IMR-90 (cell line): ENCODE data around the gene ZNF202. TPM values are rescaled to one million over a fixed set of nuclear protein-coding genes. Genes with fewer than 3 reads are reported as not detected.
A peak's percentile ranks its signal among the peaks of the same experiment; 100 is the strongest.

Experiments
- ATAC-seq: fragments of 200-7000 bp; cut with Tn5 transposase; 2 replicates; pipeline ENCODE4 v1.9.1; 2020; ENCODE audit warnings: low read depth, mild to moderate bottlenecking, moderate library complexity
- BruUV-seq: library from RNA; stranded (reverse); fragments of 400-500 nt; replicated peaks from 2 replicates; lab custom pipeline; 2021; lab: Mats Ljungman, UMichigan
- CTCF ChIA-PET: fragments of 300-600 bp; formaldehyde crosslinking; extraction: SDS; loops from one replicate; lab custom pipeline; 2021; ENCODE audit warnings: antibody characterized with exemption; lab: Yijun Ruan, JAX
- POLR2A ChIA-PET: fragments of 300-600 bp; sonication (Branson Sonifier 250); formaldehyde crosslinking; loops from one replicate; lab custom pipeline; 2022; ENCODE audit warnings: antibody characterized with exemption; ENCODE audit not compliant: unreplicated experiment; lab: Charles Lee
- DNase-seq: peaks from one replicate; pipeline ENCODE4 v3.0.0; 2013
- H2AFZ ChIP-seq: replicated peaks from 2 replicates; pipeline ENCODE3; 2013; ENCODE audit warnings: low read length, mild to moderate bottlenecking; ENCODE audit not compliant: poor library complexity
- H2AK5ac ChIP-seq: 2 replicates; pipeline ENCODE4 v1.6.1; 2013; ENCODE audit warnings: low read depth, low read length, inconsistent platforms
- H2AK9ac ChIP-seq: replicated peaks from 2 replicates; pipeline ENCODE3; 2013; ENCODE audit warnings: mild to moderate bottlenecking, low read depth, low read length, moderate library complexity; ENCODE audit not compliant: poor library complexity
- H2BK120ac ChIP-seq: 2 replicates; pipeline ENCODE4 v1.6.1; 2013; ENCODE audit warnings: low read depth, low read length, inconsistent platforms
- H2BK15ac ChIP-seq: 3 replicates; pipeline ENCODE4 v1.6.1; 2013; ENCODE audit warnings: low read depth, low read length, inconsistent platforms
- H2BK20ac ChIP-seq: 2 replicates; pipeline ENCODE4 v1.6.1; 2013; ENCODE audit warnings: low read depth, mild to moderate bottlenecking, inconsistent platforms, low read length, moderate library complexity
- H2BK5ac ChIP-seq: 2 replicates; pipeline ENCODE4 v1.6.1; 2013; ENCODE audit warnings: mild to moderate bottlenecking, low read depth, low read length, inconsistent platforms; ENCODE audit not compliant: poor library complexity, severe bottlenecking
- H3K14ac ChIP-seq: replicated peaks from 2 replicates; pipeline ENCODE4 v1.6.1; 2013; ENCODE audit warnings: low read depth, low read length, inconsistent platforms
- H3K18ac ChIP-seq: 2 replicates; pipeline ENCODE4 v1.6.1; 2013; ENCODE audit warnings: low read depth, low read length, control low read depth
- H3K23ac ChIP-seq: 2 replicates; pipeline ENCODE4 v1.6.1; 2013; ENCODE audit warnings: low read depth, low read length, inconsistent platforms
- H3K27ac ChIP-seq: 2 replicates; pipeline ENCODE4 v1.5.1; 2013; ENCODE audit warnings: mild to moderate bottlenecking, control low read depth, low read length; ENCODE audit not compliant: insufficient read depth
- H3K27me3 ChIP-seq: 2 replicates; pipeline ENCODE4 v1.6.1; 2013; ENCODE audit warnings: low read length; ENCODE audit not compliant: control insufficient read depth, insufficient read depth
- H3K36me3 ChIP-seq: 2 replicates; pipeline ENCODE4 v1.6.1; 2013; ENCODE audit warnings: low read length, mixed read lengths; ENCODE audit not compliant: control insufficient read depth, insufficient read depth
- H3K4ac ChIP-seq: 2 replicates; pipeline ENCODE4 v1.6.1; 2013; ENCODE audit warnings: low read depth, low read length, inconsistent platforms
- H3K4me1 ChIP-seq: 2 replicates; pipeline ENCODE4 v1.6.1; 2013; ENCODE audit warnings: low read length, mixed read lengths; ENCODE audit not compliant: control insufficient read depth, insufficient read depth
- H3K4me2 ChIP-seq: 2 replicates; pipeline ENCODE4 v1.6.1; 2013; ENCODE audit warnings: low read depth, mild to moderate bottlenecking, control low read depth, low read length, moderate library complexity
- H3K4me3 ChIP-seq: 2 replicates; pipeline ENCODE4 v1.5.1; 2013; ENCODE audit warnings: low read depth, mild to moderate bottlenecking, control low read depth, low read length, moderate library complexity; ENCODE audit not compliant: insufficient read depth
- H3K56ac ChIP-seq: 2 replicates; pipeline ENCODE4 v1.6.1; 2013; ENCODE audit warnings: low read length, inconsistent platforms; ENCODE audit not compliant: insufficient read depth; ENCODE audit errors: extremely low read depth
- H3K79me1 ChIP-seq, 2 experiments: 2 replicates each; pipeline ENCODE4 v1.6.1; 2013; ENCODE audit warnings: low read length in 2 of 2, inconsistent platforms in 1 of 2, low read depth in 1 of 2
- H3K9ac ChIP-seq: 2 replicates; pipeline ENCODE4 v1.6.1; 2013; ENCODE audit warnings: low read depth, low read length, control low read depth
- H3K9me1 ChIP-seq: 2 replicates; pipeline ENCODE4 v1.6.1; 2013; ENCODE audit warnings: low read length, inconsistent platforms; ENCODE audit not compliant: insufficient read depth
- H3K9me3 ChIP-seq: 2 replicates; pipeline ENCODE4 v1.6.1; 2013; ENCODE audit warnings: low read length; ENCODE audit not compliant: control insufficient read depth, insufficient read depth
- H4K20me1 ChIP-seq: 2 replicates; pipeline ENCODE4 v1.6.1; 2013; ENCODE audit warnings: low read length, inconsistent platforms; ENCODE audit not compliant: insufficient read depth
- H4K5ac ChIP-seq: 2 replicates; pipeline ENCODE4 v1.6.1; 2013; ENCODE audit warnings: mild to moderate bottlenecking, low read depth, low read length, control low read depth
- H4K8ac ChIP-seq, 2 experiments: 2 replicates each; pipeline ENCODE4 v1.6.1; 2013; ENCODE audit warnings: low read depth in 2 of 2, low read length in 2 of 2, control low read depth in 1 of 2, inconsistent platforms in 1 of 2
- H4K91ac ChIP-seq: 2 replicates; pipeline ENCODE4 v1.6.1; 2013; ENCODE audit warnings: low read depth, low read length, inconsistent platforms; ENCODE audit not compliant: insufficient read depth
- CEBPB ChIP-seq: IDR thresholded peaks from 2 replicates; pipeline ENCODE4 v1.6.1; 2012; ENCODE audit warnings: low read depth, low read length, improper control_type of control experiment
- ELK1 ChIP-seq: fragments of 150-350 bp; IDR thresholded peaks from 2 replicates; pipeline ENCODE4 v1.6.1; 2016; ENCODE audit warnings: low read depth, mild to moderate bottlenecking, low read length, moderate library complexity, borderline replicate concordance
- WGBS, 2 experiments: methylation state at CpG; one replicate each; pipeline versions ENCODE4 v1.1.5 to v1.1.7; 2013; ENCODE audit warnings: missing lambda C conversion rate in 2 of 2; ENCODE audit not compliant: insufficient read length in 1 of 2; ENCODE audit errors: extremely low coverage in 2 of 2; 5-methylcytosine and 5-hydroxymethylcytosine counted together
- dilution Hi-C: fragments of 300-500 bp; cut with HindIII; formaldehyde crosslinking; loops from one replicate; pipeline ENCODE4 v1.14.3; 2018; ENCODE audit warnings: low sequenced_read_pairs; ENCODE audit not compliant: unreplicated experiment
- in situ Hi-C: fragments of 300-500 bp; cut with MboI; formaldehyde crosslinking; loops from 3 replicates; pipeline ENCODE4 v1.14.3; 2019; ENCODE audit warnings: low sequenced_read_pairs, inconsistent platforms, mixed read lengths
- intact Hi-C: fragments of 100-400 bp; cut with micrococcal nuclease; formaldehyde crosslinking; loops from 2 replicates; pipeline ENCODE4 v1.10.0; 2022
- polyA plus RNA-seq, 3 experiments: library from polyadenylated mRNA; depleted of rRNA; stranded (reverse); fragments of >200 nt; gene quantifications; 2 replicates each; pipeline ENCODE4 v1.2.3, GENCODE V29; 2012; ENCODE audit warnings: low replicate concordance in 1 of 3
- total RNA-seq: library from RNA; depleted of rRNA; stranded (reverse); fragments of >200 nt; gene quantifications from 2 replicates; pipeline ENCODE4 v1.2.3, GENCODE V29; 2012

ZNF202 gene
- total and polyA plus RNA-seq, 2 of the 4 experiments (the other 2 are of a cell fraction): 7.7 to 8.2 TPM

DNA sequence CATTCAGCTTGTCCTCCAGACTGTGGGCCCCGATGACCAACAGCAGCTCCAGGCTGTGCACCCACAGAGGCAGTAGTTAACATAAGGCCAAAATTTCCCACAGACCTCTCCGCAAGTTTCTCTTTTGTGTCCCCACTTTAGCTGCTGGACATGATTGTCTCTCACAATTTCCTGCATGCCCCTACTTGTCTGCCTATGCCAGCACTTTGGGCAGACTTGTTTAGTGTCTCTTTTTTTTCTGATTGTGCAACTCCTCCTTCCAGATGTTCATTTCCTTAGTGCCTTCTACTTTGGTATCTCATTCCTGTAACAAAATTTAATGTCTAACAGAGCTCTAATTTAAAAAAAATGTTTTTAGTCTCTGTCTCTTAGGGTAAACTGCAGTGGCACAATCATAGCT is 63.2 kb downstream of the ZNF202 start:
- Histone ChIP-seq H3K4me1 (no peaks in the 10 kb centered on the region), H2AK5ac (no peak overlapping the region), H3K9me1 (no peaks in the 10 kb centered on the region), H2AFZ (no peak overlapping the region), H4K91ac (no peak overlapping the region), H2BK120ac (no peak overlapping the region), H3K23ac (no peak overlapping the region), H3K4me3 (no peak overlapping the region), H3K4ac (no peak overlapping the region), H3K56ac (no peak overlapping the region), H4K5ac (no peak overlapping the region), H3K4me2 (no peak overlapping the region), H3K9me3 (no peaks in the 10 kb centered on the region), H3K9ac (no peak overlapping the region), H2BK5ac (no peak overlapping the region), H3K18ac (no peak overlapping the region), H4K8ac (no peak overlapping the region), H4K20me1 (no peaks in the 10 kb centered on the region), H2AK9ac (no peak overlapping the region), H2BK20ac (no peak overlapping the region), H3K36me3 (no peaks in the 10 kb centered on the region), H3K14ac (no peak overlapping the region), H3K27ac (no peak overlapping the region), H3K27me3 (no peaks in the 10 kb centered on the region; the same call in none of the 2 replicates), H2BK15ac (no peak overlapping the region), H3K79me1 (no peaks in the 10 kb centered on the region)
- TF ChIP-seq ELK1 (no peak), CEBPB (0 out of 2 replicates have a peak, but pooled peaks have one; percentile 25)
- WGBS, 2 experiments: no CpG with 5 or more reads among the region's 2 CpGs
- CTCF ChIA-PET: interaction anchor here (0.6 to 1.0 kb wide), 2 partner anchors 30 to 340 kb away, joined by 3 read pairs; no protein-coding TSS in a partner anchor
- intact Hi-C loops: no loop called here
- in situ Hi-C loops: no loop called here
- dilution Hi-C loops: no loop called here
- ATAC-seq: no peak
- DNase-seq: no peak
- POLR2A ChIA-PET: no interaction called here
- BruUV-seq: no TSS peak
